ENCODE data around the gene EPM2A.
"Not testable (repeated sequence)": the region's sequence is repeated elsewhere in the genome, so short reads cannot be mapped to it uniquely, and the experiment has no call there.

EPM2A gene

DNA sequence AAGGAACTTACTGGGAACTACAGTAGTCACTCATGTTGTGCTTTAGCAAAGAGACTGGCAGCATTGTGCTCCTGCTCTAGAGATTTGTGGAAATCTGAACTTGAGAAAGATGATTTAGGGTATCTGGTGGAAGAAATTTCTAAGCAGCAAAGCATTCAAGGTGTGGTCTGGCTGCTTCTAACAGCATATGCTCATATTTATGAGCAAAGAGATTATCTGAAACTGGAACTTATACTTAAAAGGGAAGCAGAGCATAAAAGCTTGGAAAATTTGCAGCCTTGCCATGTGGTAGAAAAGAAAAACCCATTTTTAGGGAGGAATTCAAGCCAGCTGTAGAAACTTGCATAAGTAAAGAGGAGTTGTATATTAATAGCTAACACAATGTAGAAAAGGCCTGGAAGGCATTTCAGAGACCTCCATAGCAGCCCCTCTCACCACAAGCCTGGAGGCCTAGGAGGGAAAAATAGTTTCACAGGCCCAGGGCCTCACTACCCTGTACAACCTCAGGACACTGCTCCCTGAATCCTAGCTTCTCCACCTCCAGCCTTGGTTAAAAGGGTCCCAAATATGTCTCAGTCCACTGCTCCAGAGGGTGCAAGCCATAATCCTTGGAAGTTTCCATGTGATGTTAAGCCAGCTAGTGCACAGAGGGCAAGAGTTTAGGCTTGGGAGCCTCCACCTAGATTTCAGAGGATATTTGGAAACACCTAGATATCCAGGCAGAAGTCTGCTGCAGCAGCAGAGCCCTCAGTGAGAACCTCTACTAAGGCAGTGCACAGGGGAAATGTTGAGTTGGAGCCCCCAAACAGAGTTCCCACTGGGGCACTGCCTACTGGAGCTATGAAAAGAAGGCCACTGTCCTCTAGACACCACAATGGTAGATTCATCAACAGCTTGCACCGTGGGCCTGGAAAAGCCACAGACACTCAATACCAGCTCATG lies 6.6 kb downstream of the EPM2A start:
- no peak for DNase-seq

DNA sequence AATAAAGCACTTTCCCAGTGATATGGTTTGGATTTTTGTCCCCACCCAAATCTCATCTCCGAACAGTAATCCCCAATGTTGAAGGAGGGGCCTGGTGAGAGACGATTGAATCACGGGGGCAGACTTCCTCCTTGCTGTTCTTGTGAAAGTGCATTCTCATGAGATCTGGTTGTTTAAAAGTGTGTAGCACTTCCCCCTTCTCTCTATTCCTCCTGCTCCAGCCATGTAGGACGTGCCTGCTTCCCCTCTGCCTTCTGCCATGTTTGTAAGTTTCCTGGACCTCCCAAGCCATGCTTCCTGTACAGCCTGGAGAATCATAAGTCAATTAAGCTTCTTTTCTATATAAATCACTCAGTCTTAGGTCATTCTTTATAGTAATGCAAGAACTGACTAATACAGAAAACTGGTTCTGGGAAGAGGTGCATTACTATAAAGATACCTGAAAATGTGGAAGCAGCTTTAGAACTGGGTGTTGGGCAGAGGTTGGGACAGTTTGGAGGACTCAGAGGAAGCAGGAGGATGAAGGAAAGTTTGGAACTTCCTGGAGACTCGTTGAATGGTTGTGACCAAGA lies 7.4 kb downstream of the EPM2A start:
- DNase-seq = no peak

DNA sequence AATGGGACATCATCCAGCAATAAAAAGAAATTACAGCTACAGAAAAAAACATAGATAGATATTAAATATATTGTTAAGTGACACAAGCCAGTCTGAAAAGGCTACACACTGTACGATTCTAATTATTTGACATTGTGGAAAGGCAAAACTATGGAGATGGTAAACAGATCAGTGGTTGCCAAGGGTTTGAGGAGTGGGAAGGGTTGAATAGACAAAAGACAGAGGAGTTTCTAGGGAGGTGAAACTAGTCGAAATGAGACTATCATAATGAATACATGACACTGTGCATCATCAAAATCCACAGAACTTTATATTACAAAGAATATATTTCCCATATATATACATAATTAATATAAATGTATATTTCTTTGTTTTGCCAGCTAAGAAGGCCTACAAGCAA lies 9.8 kb downstream of the EPM2A start:
- no peak for DNase-seq

DNA sequence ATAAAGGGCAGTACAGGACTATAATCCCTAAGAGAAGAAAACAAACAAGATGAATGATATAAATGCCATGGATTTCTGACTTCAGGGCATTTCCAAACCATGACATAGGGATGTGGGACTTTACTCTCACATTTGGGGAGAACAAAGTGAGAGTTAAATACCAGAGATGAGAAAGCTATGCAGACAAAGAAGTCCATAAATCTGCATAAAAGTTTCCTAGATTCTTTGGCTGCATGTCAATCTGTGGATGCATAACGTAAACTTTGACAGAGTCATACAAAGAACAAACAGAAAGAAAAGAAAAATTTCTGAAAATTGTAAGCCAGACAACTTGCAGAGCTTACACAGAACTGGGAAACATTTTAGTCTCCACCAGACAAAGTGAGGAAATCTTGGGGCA lies 11.7 kb downstream of the EPM2A start:
- DNase-seq = no peak

GRCh38 chr6:145722190-145722589 lies 13.1 kb downstream of the EPM2A start:
- DNase-seq = no peak

DNA sequence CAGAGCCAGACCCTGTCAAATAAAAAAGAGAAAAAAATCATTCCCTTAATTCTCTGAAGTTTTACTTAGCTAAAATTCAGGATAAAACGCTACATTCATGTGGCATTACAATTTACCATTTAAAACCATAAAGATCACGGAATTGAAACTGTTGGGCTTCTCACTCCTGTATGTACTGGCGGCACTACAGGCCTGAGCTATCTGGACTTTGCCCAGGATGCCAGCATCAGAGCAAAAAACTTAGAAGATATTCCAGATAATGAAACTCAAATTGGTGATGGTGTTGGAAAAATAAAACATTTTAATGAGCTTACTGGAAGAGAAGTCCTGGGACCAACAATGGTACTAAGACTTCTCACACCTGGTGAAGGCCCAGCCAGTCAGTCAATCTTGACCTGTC lies 14.2 kb downstream of the EPM2A start:
- no peak for DNase-seq

GRCh38 chr6:145715426-145715825 lies 19.9 kb downstream of the EPM2A start:
- DNase-seq = no peak

- DNase-seq = no peak
Observed at GRCh38 chr6:145714731-145715130, 20.6 kb downstream of the EPM2A start.

DNA sequence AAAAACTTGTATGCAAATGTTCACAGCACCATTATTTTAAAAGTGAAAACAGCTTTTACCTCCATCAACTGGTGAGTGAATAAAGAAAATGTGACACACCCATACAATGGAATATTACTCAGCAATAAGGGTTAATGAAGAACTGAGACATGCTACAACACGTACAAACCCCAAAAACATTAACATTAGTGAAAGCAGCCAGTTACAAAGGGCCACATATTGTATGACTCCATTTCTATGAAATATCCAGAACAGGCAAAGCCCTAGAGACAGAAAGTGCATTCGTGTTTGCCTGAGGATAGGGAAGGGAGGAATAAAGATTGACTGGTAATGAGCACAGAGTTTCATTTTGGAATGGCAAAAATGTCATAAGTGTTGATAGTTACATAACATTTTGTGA lies 21.5 kb downstream of the EPM2A start:
- no peak for DNase-seq

GRCh38 chr6:145711372-145711771 lies 23.9 kb downstream of the EPM2A start:
- no peak for DNase-seq

DNA sequence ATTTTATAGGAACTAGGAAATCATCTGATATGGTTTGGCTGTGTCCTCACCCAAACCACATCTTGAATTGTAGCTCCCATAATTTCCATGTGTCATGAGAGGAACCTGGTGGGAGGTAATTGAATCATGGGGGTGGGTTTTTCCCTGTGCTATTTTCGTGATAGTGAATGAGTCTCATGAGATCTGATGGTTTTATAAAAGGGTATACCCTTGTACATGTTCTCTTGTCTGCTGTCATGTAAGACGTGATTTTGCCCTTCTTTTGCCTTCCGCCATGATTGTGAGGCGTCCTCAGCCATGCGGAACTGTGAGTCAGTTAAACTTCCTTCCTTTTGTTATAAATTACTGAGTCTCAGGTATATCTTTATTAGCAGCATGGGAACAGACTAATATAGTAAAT lies 27.9 kb downstream of the EPM2A start:
- no peak for DNase-seq

- DNase-seq = no peak
Observed at GRCh38 chr6:145705561-145705960, 29.8 kb downstream of the EPM2A start.

DNA sequence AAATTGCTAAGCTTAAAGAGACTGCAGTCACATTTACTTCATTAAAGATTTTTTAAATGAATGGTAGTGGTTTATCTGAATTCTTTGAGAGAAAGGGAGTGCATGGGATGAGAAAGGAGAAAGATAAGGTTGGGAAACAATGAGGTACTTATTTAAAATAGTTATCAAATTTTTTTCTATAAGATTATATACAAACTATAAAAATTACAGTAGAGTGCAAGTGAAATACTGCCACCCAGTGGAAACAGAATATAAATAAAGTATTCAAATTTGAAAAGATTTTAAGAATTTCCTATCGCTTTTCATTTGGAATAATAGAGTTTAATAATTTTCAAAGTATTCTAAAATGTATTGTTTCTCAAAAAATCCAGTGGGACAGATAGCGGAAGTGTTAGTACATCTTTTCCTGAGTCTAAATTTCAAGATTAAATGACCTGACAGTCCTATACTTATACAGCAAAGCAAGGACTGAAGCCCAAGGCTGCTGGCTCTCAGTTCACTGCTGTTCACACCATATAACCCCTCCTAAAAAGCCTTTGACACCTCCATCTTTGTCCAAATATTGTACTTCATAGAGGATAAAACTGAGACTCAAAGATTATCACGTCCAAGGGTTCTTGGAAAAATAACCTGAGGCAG lies 31.1 kb downstream of the EPM2A start:
- DNase-seq = no peak

GRCh38 chr6:145699462-145699861 lies 35.9 kb downstream of the EPM2A start:
- DNase-seq = no peak

- DNase-seq = not testable (repeated sequence)
Observed at GRCh38 chr6:145697401-145697800, 37.9 kb downstream of the EPM2A start.

DNA sequence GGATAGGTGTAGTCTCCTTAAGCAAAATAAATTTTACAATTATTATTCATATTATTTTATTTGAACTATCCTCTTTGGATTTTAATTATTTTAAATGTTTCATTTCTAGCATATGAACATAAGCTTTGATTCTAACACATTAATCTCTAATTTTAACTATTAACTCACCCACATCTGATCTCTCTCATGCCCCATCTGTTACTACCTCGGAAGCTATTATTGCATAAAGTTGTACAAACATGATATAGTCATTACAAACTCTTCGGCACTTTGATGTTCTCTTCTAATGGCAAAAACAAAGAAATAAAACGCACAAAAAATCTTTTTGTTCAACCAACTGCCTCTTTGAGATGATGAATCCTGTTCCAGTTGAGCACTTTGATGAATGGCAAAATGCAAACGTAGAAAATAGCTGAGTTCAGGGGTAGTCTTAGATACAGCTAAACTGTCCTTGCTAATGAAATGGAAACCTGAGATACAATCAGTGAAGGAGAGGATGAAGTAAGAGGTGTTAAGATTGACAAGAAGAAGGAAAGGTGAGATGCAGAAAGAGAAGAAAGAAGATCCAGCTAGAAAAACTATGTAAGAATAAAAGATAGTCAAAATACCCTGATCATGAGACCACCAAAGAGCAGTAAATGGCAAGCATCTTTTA lies 41.1 kb downstream of the EPM2A start:
- DNase-seq = no peak

- no peak for DNase-seq
Observed at GRCh38 chr6:145690969-145691368, 44.4 kb downstream of the EPM2A start.

DNA sequence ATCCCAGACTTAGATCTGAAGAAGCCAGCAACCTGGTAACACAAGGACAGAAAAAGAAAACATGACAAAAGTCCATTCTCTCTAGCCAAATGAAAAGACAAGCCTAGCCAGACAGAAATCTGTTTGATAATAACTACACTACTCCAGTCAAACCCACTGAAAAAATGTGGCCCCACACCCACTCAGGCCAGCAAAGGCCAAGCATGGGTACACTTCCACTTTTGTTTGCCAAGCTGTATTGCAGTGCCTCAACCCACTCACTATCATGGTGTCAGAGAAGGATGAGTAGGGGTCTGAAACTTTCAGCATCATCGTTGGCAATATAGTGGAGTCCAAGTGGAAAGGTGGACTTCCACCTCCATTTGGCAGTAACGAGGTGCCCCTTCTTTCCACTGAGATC lies 45.8 kb downstream of the EPM2A start:
- no peak for DNase-seq

GRCh38 chr6:145688493-145688905 lies 46.8 kb downstream of the EPM2A start:
- no peak for DNase-seq

- DNase-seq = no peak
Observed at GRCh38 chr6:145685932-145686331, 49.4 kb downstream of the EPM2A start.

DNA sequence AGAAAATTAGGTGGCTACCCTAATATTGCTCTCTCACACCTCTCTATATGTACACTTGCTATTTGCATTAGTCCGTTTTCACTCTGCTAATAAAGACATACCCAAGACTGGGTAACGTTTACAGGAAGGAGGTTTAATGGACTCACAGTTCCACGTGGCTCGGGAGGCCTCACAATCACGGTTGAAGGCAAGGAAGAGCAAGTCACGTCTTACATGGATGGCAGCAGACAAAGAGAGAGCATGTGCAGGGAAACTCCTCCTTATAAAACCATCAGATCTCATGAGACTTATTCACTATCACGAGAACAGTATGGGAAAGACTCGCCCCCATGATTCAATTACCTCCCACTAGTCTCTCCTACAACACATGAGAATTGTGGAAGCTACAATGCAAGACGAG lies 53.4 kb downstream of the EPM2A start:
- no peak for DNase-seq

- no peak for DNase-seq
Observed at GRCh38 chr6:145673504-145673903, 61.8 kb downstream of the EPM2A start.

DNA sequence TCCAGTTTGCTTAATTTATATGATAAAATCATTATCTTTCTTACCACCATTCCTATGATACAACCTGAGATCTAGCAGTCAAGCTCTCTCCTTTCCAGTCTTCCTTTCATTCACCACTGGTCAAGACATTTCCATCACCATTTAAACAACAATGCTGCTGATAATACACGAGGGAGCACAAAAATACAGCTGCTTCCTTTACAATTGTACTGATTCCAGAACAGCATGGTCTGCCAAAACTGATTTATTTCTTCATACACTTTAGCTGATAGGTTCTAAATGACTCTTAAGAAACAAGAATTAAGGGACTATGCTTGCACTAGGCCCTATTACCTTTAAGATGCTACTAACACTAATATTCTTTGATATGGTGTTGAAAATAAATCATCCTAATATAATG lies 65.0 kb downstream of the EPM2A start:
- DNase-seq = no peak

GRCh38 chr6:145669627-145670034 lies 65.7 kb downstream of the EPM2A start:
- no peak for DNase-seq

All from activated CD4-positive, alpha-beta T cell treated with anti-CD3 and anti-CD28 coated beads, Interleukin-2, amount 50 U/mL, for 4 hours (primary cell).